ENCODE measurements around the gene SHTN1.

Gene SHTN1

GRCh38 chr10:116970050-116970449, 34.9 kb downstream of the SHTN1 start:
- TF ChIP-seq ZNF70 (CRISPR knock-in tag; IDR thresholded peaks at IDR 0.05), result no peak
- no peak for TF ChIP-seq ARNTL (CRISPR knock-in tag; IDR thresholded peaks at IDR 0.05; ENCODE audit: borderline replicate concordance, low read depth)
- TF ChIP-seq, protein P1, sequence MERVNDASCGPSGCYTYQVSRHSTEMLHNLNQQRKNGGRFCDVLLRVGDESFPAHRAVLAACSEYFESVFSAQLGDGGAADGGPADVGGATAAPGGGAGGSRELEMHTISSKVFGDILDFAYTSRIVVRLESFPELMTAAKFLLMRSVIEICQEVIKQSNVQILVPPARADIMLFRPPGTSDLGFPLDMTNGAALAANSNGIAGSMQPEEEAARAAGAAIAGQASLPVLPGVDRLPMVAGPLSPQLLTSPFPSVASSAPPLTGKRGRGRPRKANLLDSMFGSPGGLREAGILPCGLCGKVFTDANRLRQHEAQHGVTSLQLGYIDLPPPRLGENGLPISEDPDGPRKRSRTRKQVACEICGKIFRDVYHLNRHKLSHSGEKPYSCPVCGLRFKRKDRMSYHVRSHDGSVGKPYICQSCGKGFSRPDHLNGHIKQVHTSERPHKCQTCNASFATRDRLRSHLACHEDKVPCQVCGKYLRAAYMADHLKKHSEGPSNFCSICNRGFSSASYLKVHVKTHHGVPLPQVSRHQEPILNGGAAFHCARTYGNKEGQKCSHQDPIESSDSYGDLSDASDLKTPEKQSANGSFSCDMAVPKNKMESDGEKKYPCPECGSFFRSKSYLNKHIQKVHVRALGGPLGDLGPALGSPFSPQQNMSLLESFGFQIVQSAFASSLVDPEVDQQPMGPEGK (CRISPR knock-in tag; IDR thresholded peaks at IDR 0.05; ENCODE audit: borderline replicate concordance), result no peak
- TF ChIP-seq POU6F1 (CRISPR knock-in tag; IDR thresholded peaks at IDR 0.05; ENCODE audit: borderline replicate concordance, low read depth), result no peak
- TF ChIP-seq ZFP30 (CRISPR knock-in tag; IDR thresholded peaks at IDR 0.05), result no peak
- no peak for TF ChIP-seq TCF4 (CRISPR knock-in tag; IDR thresholded peaks at IDR 0.05; ENCODE audit: borderline replicate concordance)
- TF ChIP-seq, protein P2, sequence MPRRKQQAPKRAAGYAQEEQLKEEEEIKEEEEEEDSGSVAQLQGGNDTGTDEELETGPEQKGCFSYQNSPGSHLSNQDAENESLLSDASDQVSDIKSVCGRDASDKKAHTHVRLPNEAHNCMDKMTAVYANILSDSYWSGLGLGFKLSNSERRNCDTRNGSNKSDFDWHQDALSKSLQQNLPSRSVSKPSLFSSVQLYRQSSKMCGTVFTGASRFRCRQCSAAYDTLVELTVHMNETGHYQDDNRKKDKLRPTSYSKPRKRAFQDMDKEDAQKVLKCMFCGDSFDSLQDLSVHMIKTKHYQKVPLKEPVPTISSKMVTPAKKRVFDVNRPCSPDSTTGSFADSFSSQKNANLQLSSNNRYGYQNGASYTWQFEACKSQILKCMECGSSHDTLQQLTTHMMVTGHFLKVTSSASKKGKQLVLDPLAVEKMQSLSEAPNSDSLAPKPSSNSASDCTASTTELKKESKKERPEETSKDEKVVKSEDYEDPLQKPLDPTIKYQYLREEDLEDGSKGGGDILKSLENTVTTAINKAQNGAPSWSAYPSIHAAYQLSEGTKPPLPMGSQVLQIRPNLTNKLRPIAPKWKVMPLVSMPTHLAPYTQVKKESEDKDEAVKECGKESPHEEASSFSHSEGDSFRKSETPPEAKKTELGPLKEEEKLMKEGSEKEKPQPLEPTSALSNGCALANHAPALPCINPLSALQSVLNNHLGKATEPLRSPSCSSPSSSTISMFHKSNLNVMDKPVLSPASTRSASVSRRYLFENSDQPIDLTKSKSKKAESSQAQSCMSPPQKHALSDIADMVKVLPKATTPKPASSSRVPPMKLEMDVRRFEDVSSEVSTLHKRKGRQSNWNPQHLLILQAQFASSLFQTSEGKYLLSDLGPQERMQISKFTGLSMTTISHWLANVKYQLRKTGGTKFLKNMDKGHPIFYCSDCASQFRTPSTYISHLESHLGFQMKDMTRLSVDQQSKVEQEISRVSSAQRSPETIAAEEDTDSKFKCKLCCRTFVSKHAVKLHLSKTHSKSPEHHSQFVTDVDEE (CRISPR knock-in tag; IDR thresholded peaks at IDR 0.05), result no peak
- no peak for TF ChIP-seq ZNF565 (CRISPR knock-in tag; conservative IDR thresholded peaks at IDR 0.05; ENCODE audit: low read depth)
- no peak for TF ChIP-seq RARB (CRISPR knock-in tag; IDR thresholded peaks at IDR 0.05)
- no peak for TF ChIP-seq BACH2 (CRISPR knock-in tag; IDR thresholded peaks at IDR 0.05; ENCODE audit: borderline replicate concordance)
- TF ChIP-seq CSRNP3 (CRISPR knock-in tag; IDR thresholded peaks at IDR 0.05), result no peak
- no peak for TF ChIP-seq ZC3H10 (CRISPR knock-in tag; IDR thresholded peaks at IDR 0.05)
- TF ChIP-seq ZFP3 (CRISPR knock-in tag; IDR thresholded peaks at IDR 0.05), result no peak
- no peak for TF ChIP-seq SNAI2 (CRISPR knock-in tag; IDR thresholded peaks at IDR 0.05)

DNA sequence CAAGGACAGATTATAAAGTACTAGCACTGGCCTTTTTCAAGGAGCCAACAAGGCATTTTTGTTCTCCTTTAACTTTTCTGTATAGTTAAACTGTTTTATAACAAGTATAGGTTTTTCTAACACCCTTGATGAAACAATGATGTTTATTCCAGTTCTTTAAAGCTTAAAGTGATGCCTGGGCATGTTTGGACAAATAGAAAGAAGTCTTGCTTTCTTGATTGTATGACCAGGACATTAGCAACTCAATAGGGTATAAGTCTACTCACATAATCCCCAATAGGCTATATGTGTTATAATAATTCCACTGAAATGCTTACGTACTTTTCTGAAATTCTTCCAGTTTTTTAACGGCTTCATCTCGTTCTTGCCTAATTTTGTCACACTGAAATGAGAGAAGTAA, 36.7 kb downstream of the SHTN1 start:
- no peak for ATAC-seq
- no peak for TF ChIP-seq POU6F1 (CRISPR knock-in tag; IDR thresholded peaks at IDR 0.05; ENCODE audit: borderline replicate concordance, low read depth)
- no peak for TF ChIP-seq TOX (CRISPR knock-in tag; IDR thresholded peaks at IDR 0.05; ENCODE audit: borderline replicate concordance)
- TF ChIP-seq CREB5 (CRISPR knock-in tag; IDR thresholded peaks at IDR 0.05; ENCODE audit: low read depth), result no peak
- no peak for TF ChIP-seq PPARA (CRISPR knock-in tag; IDR thresholded peaks at IDR 0.05; ENCODE audit: borderline replicate concordance)
- TF ChIP-seq CSDC2 (CRISPR knock-in tag; IDR thresholded peaks at IDR 0.05), result no peak
- TF ChIP-seq ZNF8 (CRISPR knock-in tag; IDR thresholded peaks at IDR 0.05), result no peak
- no peak for TF ChIP-seq ESRRG (CRISPR knock-in tag; IDR thresholded peaks at IDR 0.05)

More at GRCh38 chr10:116970050-116970449, 34.9 kb downstream of the SHTN1 start:
- ATAC-seq, result no peak

All from SK-N-SH treated with all-trans-retinoic acid at 6 μM for 48 hours (cell line).